NCI-H1436 treated with DMSO at 0.1 percent for 48 hours (cell line): Measurements from ENCODE around the gene APOL6.
"Not testable (repeated sequence)": the region's sequence is repeated elsewhere in the genome, so short reads cannot be mapped to it uniquely, and the experiment has no call there.

ENCODE experiments used
- DNase-seq: peaks from one replicate; lab custom pipeline; 2025; lab: John Stamatoyannopoulos, UW

Gene APOL6

DNA sequence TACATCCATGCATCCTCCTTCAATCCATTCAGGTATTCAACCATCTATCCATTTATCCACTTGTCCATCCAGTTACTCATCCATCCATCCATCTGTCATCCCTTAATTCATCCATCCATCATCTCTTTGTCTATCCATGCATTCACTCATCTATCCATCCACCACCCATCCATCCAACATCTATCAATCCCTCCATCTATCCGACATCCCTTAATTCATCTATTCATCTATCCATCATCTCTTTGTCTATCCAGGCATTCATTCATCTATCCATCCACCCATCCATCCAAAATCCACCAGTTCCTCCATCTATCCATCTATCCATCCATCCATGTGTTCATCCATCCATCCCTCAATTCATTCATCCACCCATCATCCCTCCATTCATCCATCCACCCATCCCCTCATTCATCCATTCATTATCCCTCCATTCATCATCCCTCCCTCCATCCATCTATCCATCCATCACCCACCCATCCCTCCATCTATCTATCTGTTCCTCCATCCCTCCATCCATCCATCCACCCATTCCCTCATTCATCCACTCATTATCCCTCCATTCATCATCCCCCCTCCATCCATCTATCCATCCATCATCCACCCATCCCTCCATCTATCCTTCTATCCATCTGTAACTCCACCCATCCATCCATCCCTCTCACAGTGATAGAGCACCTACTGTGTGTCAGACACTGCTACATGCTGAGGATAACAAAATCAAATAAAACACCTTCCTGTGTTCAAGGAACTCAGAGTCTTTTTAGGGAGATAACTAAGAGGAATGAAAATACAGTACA is 29.6 kb upstream of the APOL6 start:
- DNase-seq: no peak

DNA sequence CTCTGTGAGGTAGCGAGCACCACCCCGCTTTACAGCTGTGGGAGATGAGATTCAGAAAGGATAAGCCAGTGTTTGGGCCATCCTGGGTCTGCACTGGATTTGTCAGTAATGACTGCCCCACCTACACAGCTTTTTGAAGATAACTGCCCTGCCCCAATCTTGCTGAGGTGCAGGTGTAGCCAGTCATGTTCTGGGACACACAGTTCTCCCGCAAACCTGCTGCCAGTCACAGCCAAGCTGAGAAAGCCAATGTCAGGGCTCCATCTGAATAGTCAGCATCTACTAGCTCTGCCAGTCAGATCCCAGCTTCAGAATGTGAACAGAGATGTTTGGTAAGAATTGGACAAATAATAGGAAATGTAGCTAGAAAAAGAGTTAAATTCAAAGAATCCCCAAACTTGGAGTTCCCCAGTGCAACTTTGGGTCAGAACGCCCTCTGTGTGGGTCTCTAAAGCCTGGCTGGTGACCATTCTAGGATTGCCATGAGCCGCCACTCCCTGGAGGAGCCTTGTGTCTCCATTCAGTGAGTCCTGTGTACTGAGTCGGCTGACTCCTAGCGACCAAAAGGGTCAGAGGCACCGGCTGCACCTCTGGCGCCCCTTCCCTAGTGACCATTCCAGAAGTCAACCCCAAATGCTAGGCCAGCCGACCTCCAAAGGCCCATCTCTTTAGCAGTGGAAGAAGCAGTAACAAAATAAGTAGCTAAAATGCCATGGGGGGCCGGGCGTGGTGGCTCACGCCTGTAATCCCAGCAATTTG is 28.7 kb upstream of the APOL6 start:
- DNase-seq: no peak

DNA sequence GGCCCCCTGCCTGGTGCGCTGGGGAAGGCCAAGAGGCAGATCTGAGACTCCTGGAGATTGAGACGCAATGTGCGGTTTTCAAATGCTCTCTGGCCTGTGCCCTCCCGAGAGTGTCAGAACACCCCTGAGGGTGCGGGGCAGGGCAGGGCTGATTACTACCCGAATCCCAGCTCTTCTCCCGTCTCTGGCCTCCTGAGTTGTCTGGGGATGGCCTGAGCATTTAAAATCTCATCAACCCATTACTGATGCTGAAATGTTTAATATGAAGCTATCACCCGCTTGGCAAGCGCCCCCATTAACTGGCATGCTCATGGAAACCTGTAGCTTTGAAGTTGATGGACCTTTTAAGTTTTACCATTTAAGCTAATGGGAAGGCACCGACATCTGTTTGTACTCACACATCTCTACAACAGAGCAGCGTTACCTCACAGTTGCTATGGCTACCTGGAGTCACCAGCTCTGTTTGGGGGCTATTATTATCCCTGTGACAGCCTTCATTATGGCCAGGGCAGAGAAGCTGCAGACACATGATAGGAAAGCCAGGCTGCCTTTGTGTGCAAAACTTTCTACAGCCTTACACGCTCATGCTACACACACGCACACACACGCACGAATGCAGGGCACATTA is 27.5 kb upstream of the APOL6 start:
- DNase-seq: peak; percentile 30

DNA sequence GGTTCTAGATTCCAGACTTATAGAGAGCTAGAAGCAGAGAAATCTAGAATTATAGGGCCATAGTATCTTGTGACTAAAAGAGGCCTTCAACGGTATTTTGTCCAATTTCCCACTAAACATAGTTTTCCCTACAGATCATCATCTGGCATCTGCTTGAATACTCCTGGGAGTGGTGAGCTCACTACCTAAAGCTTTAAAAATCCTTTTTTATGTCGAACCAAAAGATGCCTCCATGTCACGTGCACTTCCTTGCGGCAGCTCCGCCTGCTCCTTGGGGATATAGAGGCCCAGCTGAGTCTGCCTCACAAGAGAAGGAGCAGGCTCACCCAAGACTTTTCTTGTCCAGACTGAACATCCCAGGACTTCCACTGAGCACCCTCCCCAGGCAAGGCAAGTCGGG is 26.8 kb upstream of the APOL6 start:
- DNase-seq: no peak

DNA sequence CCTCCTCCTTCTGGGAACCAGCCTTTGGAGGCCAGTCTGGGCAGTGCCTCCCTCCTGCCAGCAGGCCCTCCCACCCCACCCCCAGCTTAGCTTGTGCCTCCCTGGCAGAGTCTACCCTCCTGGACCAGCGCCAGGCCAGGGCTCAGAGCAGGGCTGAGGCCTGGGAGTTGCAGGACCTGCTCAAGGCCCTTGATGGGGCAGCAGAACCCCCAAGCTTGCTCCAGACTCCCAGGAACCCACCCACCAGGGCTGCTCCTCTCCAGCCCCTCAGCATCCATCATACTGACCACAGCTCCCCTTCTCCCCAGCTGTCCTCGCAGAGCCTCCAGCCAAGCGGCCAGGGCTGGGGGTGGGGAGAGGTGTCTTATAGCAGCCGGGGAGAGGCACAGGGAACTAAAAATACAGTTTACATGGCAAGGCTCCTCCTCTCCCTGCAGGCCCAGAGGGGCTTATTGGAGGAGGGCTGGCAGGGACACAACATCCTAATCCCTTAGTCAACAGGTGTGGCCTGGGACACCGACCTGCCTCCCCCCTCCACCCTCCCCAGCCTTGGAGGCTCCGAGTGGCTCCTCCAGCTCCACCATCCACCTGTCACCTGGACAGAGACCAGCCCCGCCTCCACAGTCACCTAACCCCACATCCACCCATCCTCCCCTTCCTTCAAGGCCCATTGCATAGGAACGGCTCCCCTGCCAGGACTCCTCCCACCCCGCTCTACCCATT is 25.9 kb upstream of the APOL6 start:
- no peak for DNase-seq

DNA sequence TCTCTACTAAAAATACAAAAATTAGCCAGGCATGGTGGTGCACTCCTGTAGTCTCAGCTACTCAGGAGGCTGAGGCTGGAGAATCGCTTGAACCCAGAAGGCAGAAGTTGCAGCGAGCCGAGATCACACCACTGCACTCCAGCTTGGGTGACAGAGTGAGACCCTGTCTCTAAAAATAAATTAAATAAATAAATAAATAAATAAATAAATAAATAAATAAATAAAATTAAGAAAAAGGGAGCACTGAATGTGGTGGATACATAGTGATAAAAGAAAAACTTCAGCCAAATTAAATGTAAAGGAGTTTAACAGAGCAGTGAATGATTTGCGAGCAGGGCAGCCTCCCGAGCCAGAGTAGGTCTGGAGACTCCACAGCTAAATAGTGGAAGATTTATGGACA is 24.4 kb upstream of the APOL6 start:
- DNase-seq: not testable (repeated sequence)

DNA sequence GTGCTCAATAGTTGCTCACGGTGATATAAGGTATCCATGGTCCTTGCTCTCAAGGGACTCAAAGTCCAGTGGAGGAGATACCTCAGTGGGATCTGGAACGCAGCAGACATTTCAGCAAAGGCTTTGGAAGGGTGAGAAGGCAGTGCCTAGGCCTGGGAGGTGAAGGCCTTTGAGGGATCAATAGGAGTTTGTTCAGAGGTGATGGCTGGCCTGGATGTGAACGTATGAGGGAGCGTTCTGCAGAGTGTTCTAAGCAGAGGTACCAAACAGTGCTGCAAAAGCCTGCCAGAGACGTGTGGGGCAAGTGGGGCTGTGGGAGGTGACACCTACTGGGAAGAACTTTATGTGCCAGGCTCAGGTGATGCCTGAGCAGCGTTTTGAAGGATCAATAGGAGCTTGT is 23.7 kb upstream of the APOL6 start:
- DNase-seq: no peak

DNA sequence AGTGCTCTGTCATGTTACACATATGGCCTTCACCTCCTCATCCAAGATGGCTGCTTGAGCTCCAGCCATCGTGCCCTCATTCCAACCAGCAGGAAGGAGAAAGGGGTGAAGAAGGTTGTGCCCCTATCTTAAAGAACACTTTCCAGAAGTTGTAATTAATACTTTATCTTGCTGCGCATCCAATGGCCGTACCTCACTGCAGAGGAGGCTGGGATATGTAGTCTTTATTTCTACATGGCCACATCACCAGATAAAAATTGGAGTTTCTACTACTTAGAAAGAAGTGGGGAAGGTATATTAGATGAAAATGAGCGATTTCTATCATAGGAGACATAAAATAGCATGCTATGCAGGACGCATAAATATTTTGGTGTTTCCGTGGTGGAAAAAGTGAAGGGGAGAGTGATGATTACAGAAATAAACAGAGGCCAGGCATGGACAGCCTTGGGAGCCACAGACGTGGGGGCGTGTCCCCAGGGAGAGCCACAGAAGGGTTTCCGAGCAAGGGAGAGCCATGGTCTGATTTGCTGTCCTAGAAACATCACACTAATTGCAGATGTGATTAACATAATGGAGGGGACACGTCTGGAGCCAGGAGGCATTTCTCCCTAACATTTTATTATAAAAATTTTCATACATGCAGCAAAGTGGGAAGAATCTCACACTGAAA is 22.3 kb upstream of the APOL6 start:
- no peak for DNase-seq

DNA sequence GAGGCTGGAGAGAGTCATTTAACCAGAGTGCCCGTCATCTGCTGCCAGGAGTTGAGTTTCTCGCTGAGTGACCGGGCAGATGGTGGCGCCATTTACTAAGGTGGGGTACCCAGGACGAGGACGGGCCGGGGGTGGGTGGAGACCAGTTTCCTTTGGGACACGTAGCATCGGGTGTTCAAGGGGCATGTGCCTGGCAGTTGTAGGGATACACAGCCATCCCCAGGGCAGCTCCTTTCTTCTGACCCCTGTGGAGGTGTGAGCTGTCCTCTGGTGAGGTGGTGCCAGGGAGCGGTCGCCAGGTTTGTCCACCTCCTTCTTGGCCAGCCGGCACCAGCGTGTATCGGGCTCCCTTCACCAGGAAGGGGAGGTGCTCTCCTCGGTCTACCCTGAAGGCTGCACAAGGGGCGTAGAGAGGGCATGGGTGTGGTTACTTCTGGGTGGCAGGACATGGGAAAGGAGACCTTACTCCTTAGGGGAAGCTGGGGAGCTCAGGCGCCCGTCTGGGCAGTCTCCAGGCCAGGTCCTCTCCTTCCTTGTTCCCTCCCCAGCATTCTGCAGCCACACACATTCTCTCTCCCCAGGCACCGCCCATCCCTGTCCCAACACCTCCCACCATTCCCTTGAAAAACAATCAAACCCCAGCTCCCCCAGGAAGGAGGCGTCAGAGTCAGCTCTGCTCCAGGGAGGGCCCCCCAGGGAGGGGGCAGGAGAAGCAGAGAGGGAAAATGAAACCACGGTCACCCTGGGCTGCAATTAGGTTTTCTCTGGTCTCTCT is 20.8 kb upstream of the APOL6 start:
- no peak for DNase-seq

DNA sequence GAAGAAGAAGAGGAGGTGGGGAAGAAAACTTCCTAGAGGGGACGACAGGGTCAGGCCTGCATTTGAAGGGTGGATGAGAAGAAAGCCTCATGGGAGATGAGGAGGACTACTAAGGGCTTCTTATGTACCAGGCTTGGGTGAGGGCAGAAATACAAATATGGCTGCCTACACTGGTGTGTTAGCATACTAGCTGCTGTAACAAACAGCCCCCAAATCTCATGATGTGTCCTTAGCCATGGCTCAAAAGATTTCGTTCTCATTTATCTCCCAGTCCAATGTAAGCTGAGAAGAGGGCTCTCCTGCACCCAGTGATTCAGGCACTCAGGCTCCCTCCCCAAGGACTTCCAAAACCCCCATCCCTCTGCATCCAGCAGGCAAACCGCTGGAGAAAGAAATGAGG is 19.5 kb upstream of the APOL6 start:
- DNase-seq: no peak

DNA sequence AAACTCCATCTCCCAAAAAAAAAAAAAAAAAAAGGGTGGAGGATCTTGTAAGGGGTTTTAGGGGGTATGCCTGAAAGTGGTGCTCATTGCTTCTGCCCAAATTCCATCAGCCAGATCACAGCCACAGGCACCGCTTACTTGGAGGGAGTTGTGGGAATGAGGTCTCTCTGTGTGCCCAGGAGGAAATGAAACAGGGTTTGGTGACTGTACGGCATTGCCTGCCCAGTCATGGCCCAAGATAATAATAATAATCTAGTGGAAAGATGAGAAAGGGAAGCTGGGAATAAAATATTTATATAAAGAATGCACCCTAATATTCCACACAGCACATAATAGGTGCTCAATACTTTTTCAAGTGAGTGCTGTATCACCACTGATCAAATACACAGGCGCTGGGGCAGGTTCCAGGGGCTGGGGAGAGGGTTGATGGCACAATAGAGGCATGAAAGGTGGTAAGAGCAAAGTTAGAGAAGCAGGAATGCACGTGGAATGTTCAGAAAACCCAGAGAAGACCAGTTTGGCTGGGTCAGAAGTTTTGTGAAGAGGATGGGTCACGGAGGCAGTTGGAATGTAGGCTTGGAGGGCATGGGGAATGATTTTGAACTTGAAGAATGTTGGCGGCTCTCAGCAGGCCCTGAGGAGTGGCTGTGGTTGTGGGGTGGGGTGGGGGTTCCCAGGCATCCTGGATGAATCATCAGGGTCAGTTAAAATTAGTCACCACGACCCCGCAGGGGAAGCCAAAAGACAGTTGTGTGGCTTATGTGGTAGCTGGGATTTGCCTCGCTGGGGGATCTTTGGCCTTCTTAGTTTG is 18.6 kb upstream of the APOL6 start:
- no peak for DNase-seq

DNA sequence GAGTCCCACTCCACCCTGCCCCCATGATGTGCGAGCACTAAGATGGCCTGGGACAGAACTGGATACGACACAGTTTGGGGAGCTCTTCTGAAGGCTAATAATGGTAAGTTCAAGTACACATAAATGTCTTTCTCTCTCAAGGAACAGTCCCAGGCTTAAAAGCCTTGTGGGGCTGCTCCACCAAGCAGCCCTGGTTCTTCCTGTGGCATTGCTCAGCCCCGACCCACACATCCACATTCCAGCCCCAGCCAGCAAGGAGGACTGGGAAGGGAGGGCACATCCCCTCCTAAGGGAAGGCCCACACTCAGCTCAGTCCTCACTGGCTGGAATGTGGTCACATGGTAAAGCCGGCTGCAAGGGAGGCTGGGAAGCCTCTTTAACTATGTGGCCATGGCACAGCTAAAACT is 17.9 kb upstream of the APOL6 start:
- DNase-seq: no peak

DNA sequence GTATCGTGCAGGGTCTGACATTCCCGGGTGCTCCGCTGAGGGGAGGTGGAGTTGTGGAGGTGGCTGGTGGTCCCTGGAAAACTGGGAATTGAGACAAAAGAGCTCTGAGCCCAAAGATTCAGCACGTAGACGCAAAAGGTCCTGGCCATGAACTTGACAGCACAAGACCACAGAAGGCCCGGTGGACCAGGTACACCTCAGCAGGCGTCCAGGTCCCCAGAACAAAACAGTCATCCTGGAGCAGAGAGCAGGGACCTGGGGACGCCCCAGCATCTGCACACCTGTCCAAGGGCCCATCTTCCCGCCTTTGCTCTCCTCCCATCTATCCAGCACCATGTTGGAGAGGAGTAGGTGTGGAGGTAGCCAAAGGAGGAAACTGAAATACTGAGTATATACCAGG is 17.4 kb upstream of the APOL6 start:
- DNase-seq: no peak

DNA sequence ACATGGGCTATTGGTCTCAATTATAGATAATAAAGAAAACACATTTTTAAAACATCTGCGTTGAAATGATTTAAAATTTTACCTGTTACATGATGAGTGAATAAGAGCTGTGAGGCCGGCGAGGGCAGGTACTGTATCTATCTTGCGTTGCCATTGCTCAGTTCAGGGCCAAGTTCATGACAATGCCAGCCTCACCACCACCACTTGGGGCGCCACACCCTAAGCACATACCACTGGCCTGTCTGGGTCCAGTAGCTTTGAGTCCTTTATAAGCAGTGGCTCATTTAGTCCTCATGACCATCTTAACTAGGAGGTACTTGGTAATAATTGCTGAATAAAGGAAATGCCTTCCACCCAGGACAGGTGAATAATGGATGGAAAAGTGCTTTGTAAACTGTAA is 16.6 kb upstream of the APOL6 start:
- no peak for DNase-seq

DNA sequence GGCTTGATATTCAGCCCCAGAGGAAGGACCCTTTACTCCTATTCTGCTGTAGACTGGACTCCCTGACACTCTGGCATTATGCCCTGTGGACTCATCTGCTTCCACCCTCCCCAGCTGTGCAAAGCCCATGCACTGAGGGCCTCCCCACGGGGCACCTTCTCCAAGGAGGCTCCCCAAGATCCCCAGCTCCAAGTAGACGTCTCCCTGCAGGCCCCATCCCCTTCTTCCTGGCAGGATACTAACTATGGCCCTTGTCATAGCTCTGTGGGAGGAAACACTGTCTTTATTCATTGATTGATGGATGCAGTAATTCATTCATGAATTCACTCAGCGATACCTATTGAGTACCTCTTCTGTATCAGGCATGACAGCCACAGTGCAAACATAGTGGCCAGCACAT is 15.3 kb upstream of the APOL6 start:
- no peak for DNase-seq

DNA sequence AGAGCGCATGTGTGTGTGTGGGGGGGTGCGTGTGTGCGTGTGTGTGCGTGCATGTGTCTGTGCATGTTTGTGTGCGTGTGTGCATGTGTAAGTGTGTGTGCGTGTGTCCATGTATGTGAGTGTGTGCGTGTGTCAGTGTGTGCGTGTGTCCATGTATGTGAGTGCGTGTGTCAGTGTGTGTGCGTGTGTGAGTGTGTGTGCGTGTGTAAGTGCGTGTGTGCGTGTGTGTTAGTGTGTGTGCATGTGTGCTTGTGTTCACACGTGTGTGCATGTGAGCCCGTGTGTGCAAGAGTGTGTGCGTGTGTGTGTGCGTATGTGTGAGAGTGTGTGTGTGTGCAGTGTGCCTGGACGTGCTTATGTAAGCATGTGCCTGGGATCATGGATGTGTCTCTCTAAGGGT is 14.7 kb upstream of the APOL6 start:
- no peak for DNase-seq

DNA sequence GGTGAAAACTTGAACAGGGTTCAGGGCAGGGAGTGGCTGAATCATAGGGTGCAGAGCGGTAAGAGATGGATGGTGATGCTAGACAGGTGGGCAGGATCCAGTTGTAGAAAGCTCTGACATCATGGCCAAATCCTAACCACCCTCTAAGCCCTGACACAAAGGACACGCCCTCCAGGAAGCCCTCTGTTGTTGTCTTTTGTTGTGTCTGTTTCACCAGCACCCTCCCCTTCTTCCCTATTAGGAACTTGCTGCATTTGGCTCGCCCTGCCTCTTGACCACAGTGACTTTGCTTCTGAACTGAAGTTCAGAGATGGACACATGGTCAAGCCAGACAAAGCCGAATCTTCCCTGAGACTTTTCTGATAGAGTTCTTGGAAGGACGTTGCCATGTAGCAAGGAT is 14.2 kb upstream of the APOL6 start:
- no peak for DNase-seq

DNA sequence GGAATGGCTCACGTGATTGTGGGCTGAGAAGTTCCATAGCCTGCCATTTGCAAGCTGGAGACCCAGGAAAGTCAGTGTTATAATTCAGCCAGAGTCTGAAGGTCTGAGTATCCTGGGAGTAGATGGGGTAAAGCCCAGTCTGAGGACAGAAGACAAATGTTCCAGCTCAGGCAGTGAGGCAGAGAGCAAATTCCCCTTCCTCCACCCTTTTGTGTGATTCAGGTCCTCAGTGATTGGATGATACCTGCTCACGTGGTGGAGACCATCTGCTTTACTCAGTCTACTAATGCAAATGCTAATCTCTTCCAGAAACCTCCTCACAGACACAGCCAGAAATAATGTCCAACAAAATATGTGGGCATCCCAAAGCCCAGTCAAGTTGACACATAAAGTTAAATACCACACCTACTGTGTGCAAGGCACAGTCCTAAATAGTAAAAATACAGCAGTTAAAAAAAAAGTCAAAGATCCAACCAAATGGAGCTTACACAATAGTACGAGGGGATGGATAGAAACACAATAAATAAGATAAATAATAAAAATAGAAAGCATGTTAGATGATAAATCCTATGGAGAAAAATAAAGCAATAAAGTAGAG is 13.2 kb upstream of the APOL6 start:
- no peak for DNase-seq

DNA sequence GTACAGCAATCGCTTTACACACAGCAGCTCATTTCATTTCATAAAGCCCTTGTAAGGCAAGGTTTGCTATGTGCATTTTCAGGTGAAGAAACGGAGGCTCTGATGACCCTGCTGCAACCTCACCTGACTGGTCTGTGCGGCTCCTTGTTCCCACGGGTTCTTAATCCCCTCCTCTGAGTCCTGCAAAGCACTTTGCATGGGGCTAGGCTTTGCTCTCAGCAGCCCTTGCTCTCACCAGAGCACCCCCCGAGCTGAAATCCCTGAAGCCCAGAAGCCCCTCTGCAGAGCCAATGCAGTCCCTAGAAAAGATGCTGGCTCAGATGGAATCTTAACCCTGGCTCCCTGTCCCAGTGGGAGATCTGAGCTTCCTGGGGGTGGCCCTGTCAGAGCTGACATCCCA is 11.0 kb upstream of the APOL6 start:
- no peak for DNase-seq

DNA sequence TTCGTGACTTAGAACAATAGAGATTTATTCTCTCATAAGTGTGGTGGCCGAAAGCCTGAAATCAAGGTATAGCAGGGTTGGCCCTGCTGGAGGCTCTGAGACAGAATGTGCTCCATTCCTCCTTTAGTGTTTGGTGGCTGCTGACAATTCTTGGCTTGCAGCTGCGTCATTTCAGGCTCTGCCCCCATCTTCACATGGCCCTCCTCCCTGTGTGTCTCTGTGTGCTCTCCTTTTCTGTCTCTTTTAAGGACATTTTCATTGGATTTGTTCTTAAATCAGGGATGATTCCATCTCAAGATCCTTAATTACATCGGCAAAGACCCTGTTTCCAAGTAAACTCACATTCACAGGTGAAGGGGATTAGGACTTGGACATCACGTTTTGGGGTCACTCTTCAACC is 10.2 kb upstream of the APOL6 start:
- DNase-seq: no peak
